K562 (cell line): ENCODE measurements around the gene OPA3. TPM values are rescaled to one million over a fixed set of nuclear protein-coding genes. Genes with fewer than 3 reads are reported as not detected.

Experiments
- EZH2 ChIP-seq: IDR thresholded peaks from 2 replicates; pipeline ENCODE4 v1.6.1; 2012; ENCODE audit warnings: low read depth, mild to moderate bottlenecking, inconsistent platforms, low read length, borderline replicate concordance
- MCM2 ChIP-seq: fragments of 450-650 bp; IDR thresholded peaks from 2 replicates; pipeline ENCODE4 v1.6.1; 2017; ENCODE audit warnings: low read depth, mild to moderate bottlenecking
- MCM7 ChIP-seq, 2 experiments: fragments of 450-650 bp; IDR thresholded peaks; 2 replicates each; pipeline ENCODE4 v1.6.1; 2016 to 2018
- MIER1 ChIP-seq: fragments of 450-650 bp; IDR thresholded peaks from 2 replicates; pipeline ENCODE4 v1.6.1; 2016; ENCODE audit warnings: antibody characterized with exemption, mild to moderate bottlenecking, low read depth
- PRPF4 ChIP-seq: fragments of 200-400 bp; formaldehyde crosslinking; IDR thresholded peaks from one replicate; pipeline ENCODE4 v1.6.1; 2017; ENCODE audit warnings: low read length, low read depth, mild to moderate bottlenecking; ENCODE audit not compliant: insufficient read depth, poor library complexity, severe bottlenecking
- SAFB ChIP-seq: fragments of 200-400 bp; formaldehyde crosslinking; IDR thresholded peaks from 2 replicates; pipeline ENCODE4 v1.6.1; 2017; ENCODE audit warnings: low read depth, low read length, borderline replicate concordance
- TCFL5 ChIP-seq: fragments of 250-450 bp; sonication (Bioruptor Pico); conservative IDR thresholded peaks from 2 replicates; pipeline ENCODE4 v1.6.1; 2021; ENCODE audit warnings: mild to moderate bottlenecking, moderate library complexity, matching md5 sums
- VEZF1 ChIP-seq: fragments of 200-800 bp; sonication (Bioruptor generic); IDR thresholded peaks from 2 replicates; pipeline ENCODE4 v1.6.1; 2017; ENCODE audit warnings: missing genetic modification characterization, missing compliant biosample characterization
- ZBTB49 ChIP-seq: sonication (generic); formaldehyde crosslinking; IDR thresholded peaks from 2 replicates; pipeline ENCODE4 v1.8.0; 2022; ENCODE audit warnings: missing genetic modification reagents, mild to moderate bottlenecking, borderline replicate concordance
- polyA plus RNA-seq, 8 experiments: library from polyadenylated mRNA; depleted of rRNA in 4 of 8; stranded (reverse) in 5 of 8; unstranded in 3 of 8; fragments of >200 nt; fragmentation: Nextera tagmentation in 2 of 8; fragmentation: Illumina TruSeq in 1 of 8; extraction: Ambion mirVana in 2 of 8; extraction: Trizol in 1 of 8; gene quantifications; 2 replicates each; pipeline versions ENCODE4 v1.2.1 to v1.2.3, GENCODE V29; 2011 to 2014; ENCODE audit warnings: inconsistent platforms in 1 of 8, missing spikeins in 1 of 8
- total RNA-seq, 7 experiments: library from RNA; depleted of rRNA in 6 of 7; stranded (reverse); fragments of >200 nt in 6 of 7; fragmentation: Illumina TruSeq in 2 of 7; extraction: Trizol in 2 of 7; gene quantifications; 2 replicates each; pipeline versions ENCODE4 v1.2.1 to v1.2.3, GENCODE V29; 2011 to 2021; ENCODE audit warnings: low replicate concordance in 1 of 7
- TF ChIP-seq, protein P1 (sequence below): fragments of 450-650 bp; formaldehyde crosslinking; IDR thresholded peaks from 2 replicates; pipeline ENCODE4 v1.4.0; 2020; ENCODE audit warnings: mild to moderate bottlenecking, mixed read lengths
- TF ChIP-seq, protein P2 (sequence below), 2 experiments: IDR thresholded peaks; 2 replicates each; pipeline ENCODE4 v1.6.1; 2011; ENCODE audit warnings: borderline replicate concordance in 1 of 2, control low read depth in 1 of 2, low read depth in 1 of 2, low read length in 1 of 2, mild to moderate bottlenecking in 1 of 2, mixed read lengths in 1 of 2, moderate library complexity in 1 of 2; ENCODE audit not compliant: insufficient read depth in 1 of 2, insufficient read length in 1 of 2, poor library complexity in 1 of 2, severe bottlenecking in 1 of 2; ENCODE audit errors: extremely low read depth in 1 of 2
- TF ChIP-seq, protein P3 (sequence below): sonication (generic); formaldehyde crosslinking; IDR thresholded peaks from 2 replicates; pipeline ENCODE4 v1.8.0; 2023; ENCODE audit warnings: mild to moderate bottlenecking, missing genetic modification reagents
- TF ChIP-seq, protein P4 (sequence below): fragments of 450-650 bp; formaldehyde crosslinking; IDR thresholded peaks from 2 replicates; pipeline ENCODE4 v1.4.0; 2022; ENCODE audit warnings: missing genetic modification characterization

OPA3 gene
- total and polyA plus RNA-seq, 9 of the 15 experiments (the other 6 are each of a cell fraction or from before 2014, with no cell fraction given): 1.4 to 18.8 (median 9.0) TPM

DNA sequence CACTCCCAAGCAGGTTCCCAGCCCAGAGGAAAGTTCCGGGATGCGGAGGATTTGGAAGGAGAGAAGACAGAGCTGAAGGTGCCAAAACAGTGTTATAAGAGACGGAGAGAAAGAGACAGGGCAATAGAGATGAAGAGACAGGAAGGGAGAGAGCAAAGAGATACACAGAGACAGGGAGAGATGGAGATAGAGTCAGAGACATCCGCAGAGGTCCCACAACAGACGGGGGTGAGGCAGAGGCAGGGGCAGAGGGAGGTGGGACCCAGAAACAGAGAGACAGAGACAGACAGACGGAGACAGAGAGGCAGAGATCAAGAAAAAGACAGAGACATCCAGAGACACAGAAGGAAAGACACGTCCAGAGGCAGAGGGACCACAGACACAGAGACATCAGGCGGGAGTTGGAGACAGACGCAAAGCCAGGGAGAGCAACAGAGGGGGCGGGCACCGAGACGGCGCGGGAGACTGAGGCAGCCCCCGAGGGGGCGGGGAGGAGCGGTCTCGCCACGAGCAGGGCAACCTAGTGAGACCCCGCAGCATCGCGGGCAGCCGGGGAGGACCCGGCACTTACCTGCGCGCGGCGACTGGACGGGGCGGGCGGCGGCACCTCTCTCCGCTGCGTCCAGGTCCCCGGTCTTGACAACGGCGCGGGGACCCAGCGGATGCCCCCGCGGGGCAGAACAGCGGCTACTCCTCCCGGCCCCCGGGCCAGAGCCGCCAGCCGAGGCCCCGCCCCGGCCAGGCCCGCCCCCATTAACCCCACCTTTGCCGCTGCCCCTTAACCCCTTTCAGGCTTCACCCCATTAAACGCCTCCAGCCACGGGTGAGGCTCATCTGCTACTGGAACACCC lies 17.1 kb upstream of the OPA3 start, which contains the start of gene GPR4 (continued):
- TF ChIP-seq, protein P1, sequence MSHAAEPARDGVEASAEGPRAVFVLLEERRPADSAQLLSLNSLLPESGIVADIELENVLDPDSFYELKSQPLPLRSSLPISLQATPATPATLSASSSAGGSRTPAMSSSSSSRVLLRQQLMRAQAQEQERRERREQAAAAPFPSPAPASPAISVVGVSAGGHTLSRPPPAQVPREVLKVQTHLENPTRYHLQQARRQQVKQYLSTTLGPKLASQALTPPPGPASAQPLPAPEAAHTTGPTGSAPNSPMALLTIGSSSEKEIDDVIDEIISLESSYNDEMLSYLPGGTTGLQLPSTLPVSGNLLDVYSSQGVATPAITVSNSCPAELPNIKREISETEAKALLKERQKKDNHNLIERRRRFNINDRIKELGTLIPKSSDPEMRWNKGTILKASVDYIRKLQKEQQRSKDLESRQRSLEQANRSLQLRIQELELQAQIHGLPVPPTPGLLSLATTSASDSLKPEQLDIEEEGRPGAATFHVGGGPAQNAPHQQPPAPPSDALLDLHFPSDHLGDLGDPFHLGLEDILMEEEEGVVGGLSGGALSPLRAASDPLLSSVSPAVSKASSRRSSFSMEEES: no peak
- TF ChIP-seq TCFL5 (CRISPR knock-in tag) (no peak), VEZF1 (peak; percentile 26; the same call in 1 of the 2 replicates), ZBTB49 (CRISPR knock-in tag) (no peak), EZH2 (no peak), MIER1 (no peak), SAFB (no peak), MCM7 (IDR thresholded peaks at IDR 0.05) (no peak), PRPF4 (no peak), MCM2 (no peak)
- TF ChIP-seq, protein P2, sequence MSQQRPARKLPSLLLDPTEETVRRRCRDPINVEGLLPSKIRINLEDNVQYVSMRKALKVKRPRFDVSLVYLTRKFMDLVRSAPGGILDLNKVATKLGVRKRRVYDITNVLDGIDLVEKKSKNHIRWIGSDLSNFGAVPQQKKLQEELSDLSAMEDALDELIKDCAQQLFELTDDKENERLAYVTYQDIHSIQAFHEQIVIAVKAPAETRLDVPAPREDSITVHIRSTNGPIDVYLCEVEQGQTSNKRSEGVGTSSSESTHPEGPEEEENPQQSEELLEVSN (IDR thresholded peaks at IDR 0.05; ENCODE audit: borderline replicate concordance in 1 of 2, extremely low read depth in 1 of 2, insufficient read depth in 1 of 2, insufficient read length in 1 of 2, low read depth in 1 of 2, low read length in 1 of 2, poor library complexity in 1 of 2, severe bottlenecking in 1 of 2): no peak
- TF ChIP-seq, protein P3, sequence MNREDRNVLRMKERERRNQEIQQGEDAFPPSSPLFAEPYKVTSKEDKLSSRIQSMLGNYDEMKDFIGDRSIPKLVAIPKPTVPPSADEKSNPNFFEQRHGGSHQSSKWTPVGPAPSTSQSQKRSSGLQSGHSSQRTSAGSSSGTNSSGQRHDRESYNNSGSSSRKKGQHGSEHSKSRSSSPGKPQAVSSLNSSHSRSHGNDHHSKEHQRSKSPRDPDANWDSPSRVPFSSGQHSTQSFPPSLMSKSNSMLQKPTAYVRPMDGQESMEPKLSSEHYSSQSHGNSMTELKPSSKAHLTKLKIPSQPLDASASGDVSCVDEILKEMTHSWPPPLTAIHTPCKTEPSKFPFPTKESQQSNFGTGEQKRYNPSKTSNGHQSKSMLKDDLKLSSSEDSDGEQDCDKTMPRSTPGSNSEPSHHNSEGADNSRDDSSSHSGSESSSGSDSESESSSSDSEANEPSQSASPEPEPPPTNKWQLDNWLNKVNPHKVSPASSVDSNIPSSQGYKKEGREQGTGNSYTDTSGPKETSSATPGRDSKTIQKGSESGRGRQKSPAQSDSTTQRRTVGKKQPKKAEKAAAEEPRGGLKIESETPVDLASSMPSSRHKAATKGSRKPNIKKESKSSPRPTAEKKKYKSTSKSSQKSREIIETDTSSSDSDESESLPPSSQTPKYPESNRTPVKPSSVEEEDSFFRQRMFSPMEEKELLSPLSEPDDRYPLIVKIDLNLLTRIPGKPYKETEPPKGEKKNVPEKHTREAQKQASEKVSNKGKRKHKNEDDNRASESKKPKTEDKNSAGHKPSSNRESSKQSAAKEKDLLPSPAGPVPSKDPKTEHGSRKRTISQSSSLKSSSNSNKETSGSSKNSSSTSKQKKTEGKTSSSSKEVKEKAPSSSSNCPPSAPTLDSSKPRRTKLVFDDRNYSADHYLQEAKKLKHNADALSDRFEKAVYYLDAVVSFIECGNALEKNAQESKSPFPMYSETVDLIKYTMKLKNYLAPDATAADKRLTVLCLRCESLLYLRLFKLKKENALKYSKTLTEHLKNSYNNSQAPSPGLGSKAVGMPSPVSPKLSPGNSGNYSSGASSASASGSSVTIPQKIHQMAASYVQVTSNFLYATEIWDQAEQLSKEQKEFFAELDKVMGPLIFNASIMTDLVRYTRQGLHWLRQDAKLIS (CRISPR knock-in tag): no peak
- TF ChIP-seq, protein P4, sequence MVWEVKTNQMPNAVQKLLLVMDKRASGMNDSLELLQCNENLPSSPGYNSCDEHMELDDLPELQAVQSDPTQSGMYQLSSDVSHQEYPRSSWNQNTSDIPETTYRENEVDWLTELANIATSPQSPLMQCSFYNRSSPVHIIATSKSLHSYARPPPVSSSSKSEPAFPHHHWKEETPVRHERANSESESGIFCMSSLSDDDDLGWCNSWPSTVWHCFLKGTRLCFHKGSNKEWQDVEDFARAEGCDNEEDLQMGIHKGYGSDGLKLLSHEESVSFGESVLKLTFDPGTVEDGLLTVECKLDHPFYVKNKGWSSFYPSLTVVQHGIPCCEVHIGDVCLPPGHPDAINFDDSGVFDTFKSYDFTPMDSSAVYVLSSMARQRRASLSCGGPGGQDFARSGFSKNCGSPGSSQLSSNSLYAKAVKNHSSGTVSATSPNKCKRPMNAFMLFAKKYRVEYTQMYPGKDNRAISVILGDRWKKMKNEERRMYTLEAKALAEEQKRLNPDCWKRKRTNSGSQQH (CRISPR knock-in tag): peak; percentile 50; the same call in 1 of the 2 replicates
